DND-41 (cell line): ENCODE results near the gene CFAP53.
"Not testable (repeated sequence)": the region's sequence is repeated elsewhere in the genome, so short reads cannot be mapped to it uniquely, and the experiment has no call there.

Experiments
- ATAC-seq: fragments of 200-7000 bp; cut with Tn5 transposase; 3 replicates; pipeline ENCODE4 v1.9.1; 2021; ENCODE audit warnings: low read depth; ENCODE audit not compliant: insufficient read depth
- DNase-seq: peaks from one replicate; pipeline ENCODE4 v3.0.0-alpha.2; 2020
- H2AFZ ChIP-seq: 2 replicates; pipeline ENCODE4 v1.6.0; 2012; ENCODE audit warnings: low read depth, low read length
- H3K27ac ChIP-seq: 2 replicates; pipeline ENCODE4 v1.5.1; 2012; ENCODE audit warnings: low read length, inconsistent platforms
- H3K27me3 ChIP-seq: fragments of 200-600 bp; sonication (generic); 2 replicates; pipeline ENCODE4 v1.6.0; 2012; ENCODE audit warnings: low read length, mild to moderate bottlenecking, inconsistent platforms; ENCODE audit not compliant: insufficient read depth, poor library complexity
- H3K36me3 ChIP-seq: 2 replicates; pipeline ENCODE4 v1.5.1; 2012; ENCODE audit warnings: low read length, inconsistent platforms; ENCODE audit not compliant: insufficient read depth
- H3K4me1 ChIP-seq: 2 replicates; pipeline ENCODE4 v1.5.1; 2012; ENCODE audit warnings: mild to moderate bottlenecking, low read length; ENCODE audit not compliant: insufficient read depth
- H3K4me2 ChIP-seq: 2 replicates; pipeline ENCODE4 v1.6.0; 2012; ENCODE audit warnings: mild to moderate bottlenecking, moderate library complexity, low read length, inconsistent platforms; ENCODE audit not compliant: insufficient read depth
- H3K4me3 ChIP-seq, 2 experiments: fragments of 200-600 bp in 1 of 2; shearing (Covaris generic) in 1 of 2; 2 replicates each; pipeline ENCODE4 v1.5.1; 2012 to 2016; ENCODE audit warnings: inconsistent platforms in 2 of 2, low read length in 2 of 2, mild to moderate bottlenecking in 2 of 2, low read depth in 1 of 2, moderate library complexity in 1 of 2
- H3K79me2 ChIP-seq: 2 replicates; pipeline ENCODE4 v1.6.0; 2012; ENCODE audit warnings: low read length, inconsistent platforms; ENCODE audit not compliant: insufficient read depth
- H3K9ac ChIP-seq: 2 replicates; pipeline ENCODE4 v1.6.0; 2012; ENCODE audit warnings: low read depth, mild to moderate bottlenecking, inconsistent platforms, low read length, moderate library complexity
- H3K9me3 ChIP-seq: 2 replicates; pipeline ENCODE4 v1.5.1; 2012; ENCODE audit warnings: low read length, moderate library complexity, mild to moderate bottlenecking, inconsistent platforms; ENCODE audit not compliant: insufficient read depth, severe bottlenecking
- H4K20me1 ChIP-seq: 2 replicates; pipeline ENCODE4 v1.6.0; 2012; ENCODE audit warnings: low read length; ENCODE audit not compliant: insufficient read depth
- EZH2 ChIP-seq: IDR thresholded peaks from 3 replicates; pipeline ENCODE4 v1.6.1; 2012; ENCODE audit warnings: borderline replicate concordance, low read depth, mild to moderate bottlenecking, moderate library complexity, low read length, inconsistent platforms; ENCODE audit not compliant: severe bottlenecking
- TF ChIP-seq, protein P1 (sequence below): IDR thresholded peaks from 2 replicates; pipeline ENCODE4 v1.5.1; 2012; ENCODE audit warnings: borderline replicate concordance, low read length, moderate library complexity, mild to moderate bottlenecking; ENCODE audit not compliant: poor library complexity, severe bottlenecking; ENCODE audit errors: extremely low read depth

CFAP53 gene

GRCh38 chr18:50310080-50310479 lies 43.8 kb upstream of the CFAP53 start:
- no peak overlapping the region for H3K27ac ChIP-seq
- H3K4me1 ChIP-seq = peaks cover 17% of the 10 kb centered on the region
- no peak overlapping the region for H3K9ac ChIP-seq
- peaks cover 2% of the 10 kb centered on the region for H3K9me3 ChIP-seq
- TF ChIP-seq EZH2 = no peak
- TF ChIP-seq, protein P1, sequence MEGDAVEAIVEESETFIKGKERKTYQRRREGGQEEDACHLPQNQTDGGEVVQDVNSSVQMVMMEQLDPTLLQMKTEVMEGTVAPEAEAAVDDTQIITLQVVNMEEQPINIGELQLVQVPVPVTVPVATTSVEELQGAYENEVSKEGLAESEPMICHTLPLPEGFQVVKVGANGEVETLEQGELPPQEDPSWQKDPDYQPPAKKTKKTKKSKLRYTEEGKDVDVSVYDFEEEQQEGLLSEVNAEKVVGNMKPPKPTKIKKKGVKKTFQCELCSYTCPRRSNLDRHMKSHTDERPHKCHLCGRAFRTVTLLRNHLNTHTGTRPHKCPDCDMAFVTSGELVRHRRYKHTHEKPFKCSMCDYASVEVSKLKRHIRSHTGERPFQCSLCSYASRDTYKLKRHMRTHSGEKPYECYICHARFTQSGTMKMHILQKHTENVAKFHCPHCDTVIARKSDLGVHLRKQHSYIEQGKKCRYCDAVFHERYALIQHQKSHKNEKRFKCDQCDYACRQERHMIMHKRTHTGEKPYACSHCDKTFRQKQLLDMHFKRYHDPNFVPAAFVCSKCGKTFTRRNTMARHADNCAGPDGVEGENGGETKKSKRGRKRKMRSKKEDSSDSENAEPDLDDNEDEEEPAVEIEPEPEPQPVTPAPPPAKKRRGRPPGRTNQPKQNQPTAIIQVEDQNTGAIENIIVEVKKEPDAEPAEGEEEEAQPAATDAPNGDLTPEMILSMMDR = no peak
- no peaks in the 10 kb centered on the region for H3K79me2 ChIP-seq
- H3K27me3 ChIP-seq = no peaks in the 10 kb centered on the region
- no peak overlapping the region for H3K4me3 ChIP-seq
- no peak for ATAC-seq
- no peaks in the 10 kb centered on the region for H4K20me1 ChIP-seq
- no peaks in the 10 kb centered on the region for H3K36me3 ChIP-seq
- no peak for DNase-seq
- H2AFZ ChIP-seq = no peak overlapping the region
- H3K4me2 ChIP-seq = no peak overlapping the region

DNA sequence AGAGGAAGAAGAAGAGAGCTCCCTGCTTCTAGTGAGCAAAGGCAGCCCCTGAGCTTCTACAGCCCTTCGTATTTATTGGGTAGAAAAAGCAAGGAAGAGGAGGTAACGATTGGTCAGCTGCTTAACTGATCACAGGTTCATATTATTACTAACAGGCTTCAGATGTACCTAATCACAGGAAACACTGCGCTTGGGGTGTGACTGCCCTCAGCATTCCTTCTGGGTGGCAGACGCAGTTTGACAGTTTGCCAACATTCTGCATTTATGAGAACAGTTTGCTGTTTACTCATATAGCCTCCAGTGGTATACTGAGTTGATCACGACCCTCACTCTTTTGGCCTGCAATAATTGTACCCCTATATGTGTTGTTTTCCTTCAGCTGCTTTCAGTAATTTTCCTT lies 42.6 kb upstream of the CFAP53 start:
- not testable (repeated sequence) for H3K27ac ChIP-seq

DNA sequence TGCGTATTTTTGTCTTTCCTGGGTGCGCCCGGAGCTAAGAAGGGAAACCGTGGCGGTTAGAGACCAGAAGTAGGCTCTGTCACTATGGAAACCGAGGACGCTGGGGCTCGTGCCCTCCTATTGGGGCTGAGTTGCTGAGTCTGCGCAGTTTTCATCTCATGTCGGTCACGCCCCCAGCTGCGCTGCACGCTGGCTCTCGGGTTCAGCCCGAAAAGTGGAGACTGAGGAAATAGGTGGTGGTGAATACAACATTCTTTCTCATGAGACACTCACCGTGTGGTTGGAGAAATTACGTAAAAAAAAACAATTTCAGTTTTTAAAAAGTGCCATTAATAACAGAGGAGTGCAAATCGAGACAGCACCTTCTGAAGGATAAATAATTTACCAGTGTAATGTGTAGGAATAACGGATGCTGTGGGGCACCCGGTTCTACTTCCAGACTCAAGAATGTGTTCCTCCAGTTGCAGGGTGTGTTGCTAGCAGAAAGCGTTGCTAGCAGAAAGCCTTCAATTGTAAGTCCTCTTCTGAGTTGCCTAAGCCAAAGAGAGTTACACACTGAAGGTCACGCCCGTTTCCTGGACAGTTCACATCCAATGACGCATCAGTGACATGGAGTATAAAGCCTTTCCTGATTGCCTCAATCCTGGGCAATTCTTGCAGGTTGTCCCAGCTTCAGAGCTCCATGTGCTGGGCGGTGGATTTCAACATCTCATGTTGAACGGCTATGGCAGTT lies 41.6 kb upstream of the CFAP53 start:
- Histone ChIP-seq H3K27ac (peak overlapping the region; percentile 65), H3K4me1 (peaks cover 17% of the 10 kb centered on the region), H3K4me2 (peak overlapping the region; percentile 79), H3K36me3 (no peaks in the 10 kb centered on the region), H3K9ac (peak overlapping the region; percentile 43), H4K20me1 (no peaks in the 10 kb centered on the region), H3K27me3 (no peaks in the 10 kb centered on the region), H3K9me3 (peaks cover 5% of the 10 kb centered on the region), H2AFZ (peak overlapping the region; percentile 72), H3K79me2 (no peaks in the 10 kb centered on the region), H3K4me3 (peak overlapping the region; percentile 14 to 65; a peak in 3 of 4 replicates)
- peak; percentile 100 for ATAC-seq
- DNase-seq = peak; percentile 90
- TF ChIP-seq, protein P1 = no peak
- no peak for TF ChIP-seq EZH2

More for the DNA sequence above, 42.6 kb upstream of the CFAP53 start:
- not testable (repeated sequence) for H3K4me2 ChIP-seq, ATAC-seq, DNase-seq, H2AFZ ChIP-seq, H3K79me2 ChIP-seq, H4K20me1 ChIP-seq, H3K4me3 ChIP-seq, H3K9ac ChIP-seq, H3K27me3 ChIP-seq, H3K36me3 ChIP-seq, H3K9me3 ChIP-seq
- peaks cover 17% of the 10 kb centered on the region for H3K4me1 ChIP-seq

DNA sequence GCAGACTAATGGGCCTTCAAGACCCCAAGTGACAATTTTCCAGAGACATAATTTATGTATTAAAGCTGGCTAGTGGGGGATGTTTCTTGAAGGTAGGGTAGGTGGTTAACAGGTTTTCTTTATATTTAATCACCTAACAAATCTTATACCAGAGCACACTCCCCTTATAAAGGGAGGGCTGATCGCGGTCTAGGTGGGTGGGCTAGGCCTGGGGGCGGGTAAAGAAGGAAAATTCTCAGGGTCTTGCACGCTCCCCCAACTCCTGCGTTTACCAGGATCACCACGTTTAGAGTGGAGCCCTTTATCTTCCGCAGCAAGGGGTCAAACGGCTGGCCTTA lies 41.1 kb upstream of the CFAP53 start:
- Histone ChIP-seq H3K36me3 (no peaks in the 10 kb centered on the region), H3K4me1 (peaks cover 17% of the 10 kb centered on the region), H3K9me3 (peaks cover 5% of the 10 kb centered on the region), H3K9ac (peak overlapping the region; percentile 43), H3K27me3 (no peaks in the 10 kb centered on the region), H3K4me3 (peak overlapping the region; percentile 14 to 65; a peak in 3 of 4 replicates), H4K20me1 (no peaks in the 10 kb centered on the region), H3K79me2 (no peaks in the 10 kb centered on the region), H2AFZ (peak overlapping the region; percentile 72), H3K4me2 (peak overlapping the region; percentile 79), H3K27ac (peak overlapping the region; percentile 65)
- DNase-seq (no peak), ATAC-seq (peak; percentile 65)
- no peak for TF ChIP-seq EZH2
